A549 treated with RU486 at 1 μM for 4 hours (cell line): ENCODE results near the gene ANXA8. TPM values are rescaled to one million over a fixed set of nuclear protein-coding genes. Genes with fewer than 3 reads are reported as not detected.

Experiments
- total RNA-seq: library from RNA; stranded (reverse); fragments of 200-300 nt; extraction: Qiagen RNA extraction; gene quantifications from 5 replicates; pipeline ENCODE4 v1.2.3, GENCODE V29; 2022; ENCODE audit warnings: low read depth

The ANXA8 gene, protein sequence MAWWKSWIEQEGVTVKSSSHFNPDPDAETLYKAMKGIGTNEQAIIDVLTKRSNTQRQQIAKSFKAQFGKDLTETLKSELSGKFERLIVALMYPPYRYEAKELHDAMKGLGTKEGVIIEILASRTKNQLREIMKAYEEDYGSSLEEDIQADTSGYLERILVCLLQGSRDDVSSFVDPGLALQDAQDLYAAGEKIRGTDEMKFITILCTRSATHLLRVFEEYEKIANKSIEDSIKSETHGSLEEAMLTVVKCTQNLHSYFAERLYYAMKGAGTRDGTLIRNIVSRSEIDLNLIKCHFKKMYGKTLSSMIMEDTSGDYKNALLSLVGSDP
- 25.9 to 36.6 TPM (median 29.7 TPM) in 5 replicates for total RNA-seq

GRCh38 chr10:47483923-47484322 is at the start of gene ANXA8:
Gene ANXA8, minus strand, starts transcription at chr10:47484115. Its CDS starts 182 bp downstream, at chr10:47483933.

DNA sequence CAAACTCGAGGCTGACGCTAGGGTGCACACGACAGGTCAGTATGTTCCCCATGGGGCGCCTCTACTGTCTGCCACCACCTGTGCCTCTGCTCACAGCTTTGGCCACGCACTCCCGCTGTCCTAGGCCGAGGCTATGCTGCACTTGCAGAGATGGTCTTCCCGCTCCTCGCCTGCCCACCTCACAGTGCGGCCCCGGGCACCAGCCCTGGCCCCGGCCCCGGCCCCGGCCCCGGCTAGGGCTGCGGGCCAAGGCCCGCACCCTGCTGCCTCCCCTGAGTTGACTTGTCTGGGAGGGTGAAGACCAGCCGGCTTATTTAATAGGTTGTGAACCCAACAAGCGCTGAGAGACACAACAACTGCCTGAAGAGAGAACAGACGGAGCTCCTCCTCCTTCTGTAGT is 39.6 kb upstream of the ANXA8 start, which contains the start of gene AGAP9:
AGAP9 (minus strand) TSS at position 164 of the 400 bp plus-strand sequence; CDS start at position 52, 112 bp downstream.

GRCh38 chr10:47491600-47491999 is 7.7 kb upstream of the ANXA8 start, which contains the start of gene FAM25G:
Gene FAM25G, minus strand, starts transcription at chr10:47491700. Its CDS starts 26 bp downstream, at chr10:47491674.

Other genes with a start within 250 kb of the ANXA8 start
- gene GDF10, start 183.9 kb downstream of the ANXA8 start, total RNA-seq: 0.05 to 0.12 TPM in 2 of 5 replicates, not detected in the others
- not detected in 5 replicates for gene GDF2, start 161.7 kb downstream of the ANXA8 start, total RNA-seq
- gene RBP3, start 135.8 kb downstream of the ANXA8 start, total RNA-seq: not detected in 5 replicates
- gene ZNF488, start 99.8 kb downstream of the ANXA8 start, total RNA-seq: 11.0 to 14.8 TPM (median 12.9 TPM) in 5 replicates
- gene FAM25G, start 7.6 kb upstream of the ANXA8 start, total RNA-seq: 0.88 to 1.1 TPM (median 0.95 TPM) in 3 of 5 replicates, not detected in the others
- 8.0 to 9.7 TPM (median 9.2 TPM) in 5 replicates for gene AGAP9, start 39.5 kb upstream of the ANXA8 start, total RNA-seq